ENCODE results near the gene RAB40C.

Gene RAB40C

GRCh38 chr16:616733-617586 is 27.1 kb downstream of the RAB40C start:
- no peak for DNase-seq (ENCODE audit: low read depth)
- H3K4me3 ChIP-seq (ENCODE audit: low read depth, low read length): no peak overlapping the region
- TF ChIP-seq CTCF (IDR thresholded peaks at IDR 0.05; ENCODE audit: low read depth, low read length, missing control alignments): no peak
- in situ Hi-C loops (cut with HindIII; ENCODE audit: low sequenced_read_pairs): no loop called here

GRCh38 chr16:617855-618254 is 28.0 kb downstream of the RAB40C start:
- H3K4me3 ChIP-seq (ENCODE audit: low read depth, low read length): no peak overlapping the region
- in situ Hi-C loops (cut with HindIII; ENCODE audit: low sequenced_read_pairs): no loop called here
- no peak for DNase-seq (ENCODE audit: low read depth)
- no peak for TF ChIP-seq CTCF (IDR thresholded peaks at IDR 0.05; ENCODE audit: low read depth, low read length, missing control alignments)

- no peak for TF ChIP-seq CTCF (IDR thresholded peaks at IDR 0.05; ENCODE audit: low read depth, low read length, missing control alignments)
- no peak for DNase-seq (ENCODE audit: low read depth)
- in situ Hi-C loops (cut with HindIII; ENCODE audit: low sequenced_read_pairs): no loop called here
- H3K4me3 ChIP-seq (ENCODE audit: low read depth, low read length): no peak overlapping the region
Measured at GRCh38 chr16:619476-620100, 29.7 kb downstream of the RAB40C start.

GRCh38 chr16:620700-621525 is 31.0 kb downstream of the RAB40C start:
- in situ Hi-C loops (cut with HindIII; ENCODE audit: low sequenced_read_pairs): no loop called here
- H3K4me3 ChIP-seq (ENCODE audit: low read depth, low read length): no peak overlapping the region
- DNase-seq (ENCODE audit: low read depth): no peak
- no peak for TF ChIP-seq CTCF (IDR thresholded peaks at IDR 0.05; ENCODE audit: low read depth, low read length, missing control alignments)

GRCh38 chr16:621526-622105 is 31.8 kb downstream of the RAB40C start:
- TF ChIP-seq CTCF (IDR thresholded peaks at IDR 0.05; ENCODE audit: low read depth, low read length, missing control alignments): no peak
- in situ Hi-C loops (cut with HindIII; ENCODE audit: low sequenced_read_pairs): no loop called here
- no peak overlapping the region for H3K4me3 ChIP-seq (ENCODE audit: low read depth, low read length)
- no peak for DNase-seq (ENCODE audit: low read depth)

GRCh38 chr16:622920-623280 is 33.0 kb downstream of the RAB40C start:
- H3K4me3 ChIP-seq (ENCODE audit: low read depth, low read length): no peak overlapping the region
- in situ Hi-C loops (cut with HindIII; ENCODE audit: low sequenced_read_pairs): no loop called here
- no peak for TF ChIP-seq CTCF (IDR thresholded peaks at IDR 0.05; ENCODE audit: low read depth, low read length, missing control alignments)
- DNase-seq (ENCODE audit: low read depth): no peak
